Neuronal stem cell (in vitro differentiated cells): ENCODE measurements around the gene CDC34.

Experiments used
- DNase-seq: peaks from one replicate; pipeline ENCODE4 v3.0.0-alpha.2; 2013; ENCODE audit warnings: low spot score
- H2AFZ ChIP-seq: one replicate; pipeline ENCODE4 v1.6.1; 2013; ENCODE audit warnings: mild to moderate bottlenecking, low read length, inconsistent platforms
- H2AK5ac ChIP-seq: 2 replicates; pipeline ENCODE4 v1.6.1; 2013; ENCODE audit warnings: low read depth, mild to moderate bottlenecking, inconsistent platforms, low read length, moderate library complexity, mixed read lengths
- H2BK120ac ChIP-seq: 2 replicates; pipeline ENCODE4 v1.6.1; 2013; ENCODE audit warnings: low read depth, mild to moderate bottlenecking, inconsistent platforms, low read length, moderate library complexity, mixed read lengths
- H2BK12ac ChIP-seq: one replicate; pipeline ENCODE4 v1.6.1; 2013; ENCODE audit warnings: low read length, inconsistent platforms
- H2BK15ac ChIP-seq: 2 replicates; pipeline ENCODE4 v1.6.1; 2013; ENCODE audit warnings: mild to moderate bottlenecking, low read length, inconsistent platforms, mixed read lengths
- H2BK5ac ChIP-seq: one replicate; pipeline ENCODE4 v1.6.1; 2013; ENCODE audit warnings: inconsistent platforms, mild to moderate bottlenecking, low read length, moderate library complexity
- H3K14ac ChIP-seq: one replicate; pipeline ENCODE4 v1.6.1; 2013; ENCODE audit warnings: low read length, inconsistent platforms
- H3K18ac ChIP-seq: 2 replicates; pipeline ENCODE4 v1.6.1; 2013; ENCODE audit warnings: low read length, inconsistent platforms
- H3K23ac ChIP-seq: 2 replicates; pipeline ENCODE4 v1.6.1; 2013; ENCODE audit warnings: low read depth, mild to moderate bottlenecking, mixed read lengths, low read length, inconsistent platforms; ENCODE audit not compliant: poor library complexity
- H3K27ac ChIP-seq: replicated peaks from 3 replicates; pipeline ENCODE4 v1.5.1; 2013; ENCODE audit warnings: low read length, inconsistent platforms
- H3K27me3 ChIP-seq, 3 experiments: 2 replicates each; pipeline ENCODE4 v1.6.1; 2013; ENCODE audit warnings: low read length in 3 of 3, mild to moderate bottlenecking in 2 of 3, inconsistent platforms in 1 of 3, low read depth in 1 of 3, mixed read lengths in 1 of 3, moderate library complexity in 1 of 3; ENCODE audit not compliant: control insufficient read depth in 3 of 3, insufficient read depth in 3 of 3
- H3K36me3 ChIP-seq, 2 donors: replicated peaks in 1 of 2; 2 replicates each; pipeline ENCODE4 v1.6.1; 2013; ENCODE audit warnings: low read length in 2 of 2; ENCODE audit not compliant: control insufficient read depth in 2 of 2, insufficient read depth in 2 of 2
- H3K4ac ChIP-seq: 2 replicates; pipeline ENCODE4 v1.6.1; 2013; ENCODE audit warnings: inconsistent platforms, mild to moderate bottlenecking, low read length, moderate library complexity
- H3K4me1 ChIP-seq, 2 donors: 1 replicate in 1 of 2; 2 replicates in 1 of 2; pipeline ENCODE4 v1.6.1; 2013; ENCODE audit warnings: low read length in 2 of 2, low read depth in 1 of 2; ENCODE audit not compliant: control insufficient read depth in 2 of 2, insufficient read depth in 1 of 2
- H3K4me2 ChIP-seq: one replicate; pipeline ENCODE4 v1.6.1; 2013; ENCODE audit warnings: mild to moderate bottlenecking, low read length, inconsistent platforms; ENCODE audit not compliant: insufficient read depth, poor library complexity, severe bottlenecking
- H3K4me3 ChIP-seq, 2 donors: 2 replicates each; pipeline ENCODE4 v1.5.1; 2013; ENCODE audit warnings: low read length in 2 of 2, mild to moderate bottlenecking in 2 of 2, inconsistent platforms in 1 of 2, moderate library complexity in 1 of 2
- H3K79me1 ChIP-seq: one replicate; pipeline ENCODE4 v1.6.1; 2013; ENCODE audit warnings: low read depth, mild to moderate bottlenecking, inconsistent platforms, low read length, moderate library complexity
- H3K9ac ChIP-seq: one replicate; pipeline ENCODE4 v1.6.1; 2013; ENCODE audit warnings: mild to moderate bottlenecking, low read depth, low read length, inconsistent platforms; ENCODE audit not compliant: poor library complexity
- H3K9me3 ChIP-seq, 2 donors: replicated peaks in 1 of 2; 2 replicates each; pipeline versions ENCODE3 to v1.6.1; 2013; ENCODE audit warnings: low read length in 2 of 2, mild to moderate bottlenecking in 2 of 2, inconsistent platforms in 1 of 2, low read depth in 1 of 2, mixed read lengths in 1 of 2, moderate library complexity in 1 of 2; ENCODE audit not compliant: control insufficient read depth in 2 of 2, insufficient read depth in 1 of 2
- H4K8ac ChIP-seq: one replicate; pipeline ENCODE4 v1.6.1; 2013; ENCODE audit warnings: low read depth, mild to moderate bottlenecking, inconsistent platforms, low read length, moderate library complexity
- H4K91ac ChIP-seq: one replicate; pipeline ENCODE4 v1.6.1; 2013; ENCODE audit warnings: low read length, low read depth, mild to moderate bottlenecking, inconsistent platforms; ENCODE audit not compliant: poor library complexity
- WGBS, 2 donors: extraction: QIAGEN DNeasy Blood & Tissue Kit; methylation state at CpG; one replicate each; pipeline ENCODE4 v1.1.7; 2013; ENCODE audit warnings: missing lambda C conversion rate in 2 of 2, mixed read lengths in 1 of 2; ENCODE audit not compliant: insufficient read length in 2 of 2, insufficient replicate concordance in 1 of 2; ENCODE audit errors: extremely low coverage in 2 of 2; 5-methylcytosine and 5-hydroxymethylcytosine counted together

The CDC34 gene

DNA sequence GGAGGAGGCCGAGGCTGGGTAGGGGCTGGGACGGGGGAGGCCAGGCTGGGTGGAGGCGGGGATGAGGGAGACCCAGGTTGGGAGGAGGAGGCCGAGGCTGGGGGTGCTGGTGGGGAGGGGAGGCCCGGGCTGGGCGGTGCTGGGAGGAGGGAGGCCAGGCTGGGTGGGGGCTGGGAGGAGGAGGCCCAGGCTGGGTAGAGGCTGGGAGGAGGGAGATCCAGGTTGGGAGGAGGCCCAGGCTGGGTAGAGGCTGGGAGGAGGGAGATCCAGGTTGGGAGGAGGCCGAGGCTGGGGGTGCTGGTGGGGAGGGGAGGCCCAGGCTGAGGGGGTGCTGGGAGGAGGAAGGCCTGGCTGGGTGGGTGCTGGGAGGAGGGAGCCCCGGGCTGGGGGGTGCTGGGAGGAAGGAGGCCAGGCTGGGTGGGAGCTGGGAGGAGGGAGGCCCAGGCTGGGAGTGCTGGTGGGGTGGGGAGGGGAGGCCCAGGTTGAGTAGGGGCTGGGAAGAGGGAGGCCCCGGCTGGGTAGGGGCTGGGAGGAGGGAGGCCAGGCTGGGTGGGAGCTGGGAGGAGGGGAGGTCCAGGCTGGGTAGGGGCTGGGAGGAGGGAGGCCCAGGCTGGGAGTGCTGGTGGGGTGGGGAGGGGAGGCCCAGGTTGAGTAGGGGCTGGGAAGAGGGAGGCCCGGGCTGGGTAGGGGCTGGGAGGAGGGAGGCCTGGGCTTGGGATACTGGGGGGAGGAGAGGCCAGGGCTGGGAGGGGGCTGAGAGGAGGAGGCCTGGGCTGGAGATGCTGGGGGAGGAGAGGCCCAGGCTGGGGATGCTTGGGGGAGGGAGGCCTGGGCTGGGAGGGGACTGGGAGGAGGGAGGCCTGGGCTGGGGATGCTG lies 13.6 kb upstream of the CDC34 start:
- H3K4me3 ChIP-seq: no peak overlapping the region
- peak; percentile 50 for DNase-seq

DNA sequence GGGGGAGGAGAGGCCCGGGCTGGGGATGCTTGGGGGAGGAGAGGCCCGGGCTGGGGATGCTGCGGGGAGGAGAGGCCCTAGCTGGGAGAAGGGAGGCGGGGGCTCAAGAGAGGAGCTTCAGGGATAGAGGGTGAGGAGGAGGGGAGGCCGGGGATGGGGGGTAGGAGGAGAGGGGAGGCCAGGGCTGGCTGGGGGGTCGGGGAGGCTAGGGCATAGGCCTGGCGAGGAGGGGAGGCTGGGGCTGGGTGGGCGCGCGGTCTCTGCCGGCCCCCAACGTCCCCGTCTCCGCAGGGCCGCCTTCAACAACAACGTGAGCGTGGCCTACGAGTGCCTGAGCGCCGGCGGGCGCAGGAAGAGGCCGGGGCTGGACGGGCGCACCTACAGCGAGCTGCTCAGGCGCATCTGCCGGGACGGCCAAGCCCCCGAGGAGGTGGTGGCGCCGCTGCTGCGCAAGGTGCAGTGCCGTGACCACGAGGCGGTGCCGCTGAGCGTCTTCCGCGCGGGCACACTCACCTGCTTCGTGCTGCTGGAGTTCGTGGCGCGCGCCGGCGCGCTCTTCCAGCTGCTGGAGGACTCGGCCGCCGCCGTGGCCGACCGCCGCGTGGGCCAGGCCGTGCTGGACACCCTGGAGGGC lies 12.8 kb upstream of the CDC34 start:
- peaks cover 0 to 2% (median 0%) of the 10 kb centered on the region in 3 experiments for H3K27me3 ChIP-seq

More for the DNA sequence above, 13.6 kb upstream of the CDC34 start:
- Histone ChIP-seq H3K36me3 (peaks cover 14 to 15% of the 10 kb centered on the region in 2 donors), H3K4ac (no peak overlapping the region), H4K8ac (no peak overlapping the region), H3K14ac (no peak overlapping the region), H2BK5ac (no peak overlapping the region), H3K18ac (no peak overlapping the region), H3K27ac (no peak overlapping the region), H2BK120ac (no peak overlapping the region), H3K4me2 (no peak overlapping the region), H2BK12ac (no peak overlapping the region), H3K4me1 (peaks cover 5 to 7% of the 10 kb centered on the region in 2 donors), H4K91ac (no peak overlapping the region), H2BK15ac (no peak overlapping the region), H2AK5ac (no peak overlapping the region), H3K27me3 (peaks cover 0 to 2% (median 0%) of the 10 kb centered on the region in 3 experiments), H3K9me3 (peaks cover 0 to 17% of the 10 kb centered on the region in 2 donors), H3K9ac (no peak overlapping the region), H3K79me1 (peaks cover 11% of the 10 kb centered on the region), H3K23ac (no peak overlapping the region), H2AFZ (no peak overlapping the region)
- no CpG with 5 or more reads among the region's 10 CpGs for WGBS, 2 donors

DNA sequence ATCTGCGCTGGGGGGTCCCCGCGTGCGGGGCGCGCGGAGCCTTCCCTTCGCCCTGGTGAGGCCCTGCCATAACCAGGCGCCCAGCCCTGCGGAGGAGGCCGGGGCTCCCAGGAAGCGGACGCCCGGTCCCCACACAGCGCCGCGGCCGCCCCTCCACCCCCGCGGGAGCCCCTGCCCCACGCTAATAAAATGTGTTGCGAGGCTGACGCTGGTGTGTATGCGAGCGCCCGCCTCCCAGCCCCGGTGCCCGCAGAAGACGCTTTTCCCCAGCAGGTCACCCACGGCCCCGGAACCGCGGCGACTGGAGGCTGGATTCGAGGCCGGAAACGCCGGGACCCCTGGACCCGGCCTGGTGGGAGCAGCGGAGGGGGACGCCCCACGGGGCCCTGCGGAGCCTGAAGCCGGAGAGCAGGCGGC lies 12.1 kb upstream of the CDC34 start:
- no peak overlapping the region for H2AFZ ChIP-seq
- H2BK120ac ChIP-seq: peak overlapping the region; percentile 83
- H3K4me1 ChIP-seq: peaks cover 3 to 5% of the 10 kb centered on the region in 2 donors
- no peak overlapping the region for H3K14ac ChIP-seq
- peak overlapping the region; percentile 99 for H2BK15ac ChIP-seq
- no peak overlapping the region for H4K91ac ChIP-seq
- no peak overlapping the region for H2BK5ac ChIP-seq
- no CpG with 5 or more reads among the region's 45 CpGs for WGBS, 2 donors
- H3K9ac ChIP-seq: no peak overlapping the region
- peaks cover 0 to 9% of the 10 kb centered on the region in 2 donors for H3K9me3 ChIP-seq
- H2BK12ac ChIP-seq: no peak overlapping the region
- H3K18ac ChIP-seq: peak overlapping the region; percentile 95
- H3K4me2 ChIP-seq: no peak overlapping the region
- H4K8ac ChIP-seq: no peak overlapping the region
- H3K4ac ChIP-seq: no peak overlapping the region
- no peak overlapping the region for H3K4me3 ChIP-seq
- H3K27ac ChIP-seq: no peak overlapping the region
- H3K36me3 ChIP-seq: peaks cover 4 to 7% of the 10 kb centered on the region in 2 donors
- H3K27me3 ChIP-seq: no peaks in the 10 kb centered on the region
- H3K79me1 ChIP-seq: no peaks in the 10 kb centered on the region
- no peak overlapping the region for H3K23ac ChIP-seq
- peak overlapping the region; percentile 93 for H2AK5ac ChIP-seq
- no peak for DNase-seq

More for the DNA sequence above, 12.8 kb upstream of the CDC34 start:
- H2AK5ac ChIP-seq: peak overlapping the region; percentile 93
- peak overlapping the region; percentile 63 for H3K9ac ChIP-seq
- peak overlapping the region; percentile 83 for H2BK120ac ChIP-seq
- peak overlapping the region; percentile 63 for H3K14ac ChIP-seq
- H2BK15ac ChIP-seq: peak overlapping the region; percentile 99
- peak overlapping the region; percentile 94 for H2BK12ac ChIP-seq
- peak overlapping the region; percentile 95 for H3K18ac ChIP-seq
- WGBS, 2 donors: no CpG with 5 or more reads among the region's 58 CpGs
- H3K4me3 ChIP-seq: peak overlapping the region in 1 of 2 donors; percentile 58
- peak overlapping the region; percentile 60 for H3K23ac ChIP-seq
- peaks cover 11 to 14% of the 10 kb centered on the region in 2 donors for H3K36me3 ChIP-seq
- H4K91ac ChIP-seq: peak overlapping the region; percentile 100
- H3K27ac ChIP-seq: peak overlapping the region; percentile 75
- H3K4me1 ChIP-seq: peaks cover 3 to 5% of the 10 kb centered on the region in 2 donors
- peak overlapping the region; percentile 84 for H3K4ac ChIP-seq
- H4K8ac ChIP-seq: peak overlapping the region; percentile 48
- H3K79me1 ChIP-seq: peaks cover 7% of the 10 kb centered on the region
- H2AFZ ChIP-seq: no peak overlapping the region
- H2BK5ac ChIP-seq: peak overlapping the region; percentile 77
- peak; percentile 37 for DNase-seq
- peaks cover 0 to 16% of the 10 kb centered on the region in 2 donors for H3K9me3 ChIP-seq
- H3K4me2 ChIP-seq: peak overlapping the region; percentile 11

DNA sequence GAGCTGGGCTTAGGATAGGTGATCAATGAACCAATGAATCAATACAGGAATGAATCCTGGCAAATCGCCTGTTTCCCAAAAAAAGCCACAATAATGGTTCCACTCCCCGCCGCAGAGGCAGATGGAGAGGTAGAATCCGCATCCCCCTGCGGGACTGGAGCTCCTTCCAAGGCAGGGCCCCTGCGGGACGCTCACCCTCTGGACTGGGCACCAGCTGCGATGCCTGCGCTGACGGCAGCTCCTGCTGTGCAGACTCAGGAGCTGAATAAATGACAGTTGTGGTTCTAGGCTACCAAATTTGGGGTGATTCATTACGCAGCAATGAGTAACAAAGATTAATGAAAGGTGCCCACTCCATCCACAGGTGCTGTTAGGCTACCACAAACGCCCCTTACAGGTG lies 8.8 kb upstream of the CDC34 start:
- Histone ChIP-seq H2BK15ac (no peak overlapping the region), H3K27me3 (no peaks in the 10 kb centered on the region), H2AK5ac (no peak overlapping the region), H3K9me3 (peaks cover 0 to 9% of the 10 kb centered on the region in 2 donors), H3K79me1 (peaks cover 2% of the 10 kb centered on the region), H2BK120ac (no peak overlapping the region), H3K9ac (no peak overlapping the region), H3K4me1 (peaks cover 3 to 10% of the 10 kb centered on the region in 2 donors), H3K14ac (no peak overlapping the region), H2BK5ac (no peak overlapping the region), H3K4me2 (no peak overlapping the region), H2AFZ (no peak overlapping the region), H3K4me3 (no peak overlapping the region), H3K27ac (no peak overlapping the region), H2BK12ac (no peak overlapping the region), H4K91ac (no peak overlapping the region), H3K4ac (no peak overlapping the region), H3K23ac (no peak overlapping the region), H3K18ac (no peak overlapping the region), H3K36me3 (peaks cover 4 to 7% of the 10 kb centered on the region in 2 donors), H4K8ac (no peak overlapping the region)
- WGBS, 2 donors: no CpG with 5 or more reads among the region's 12 CpGs
- no peak for DNase-seq
